ENCODE data around the gene FXYD4.
"Not testable (repeated sequence)": the region's sequence is repeated elsewhere in the genome, so short reads cannot be mapped to it uniquely, and the experiment has no call there.

DNA sequence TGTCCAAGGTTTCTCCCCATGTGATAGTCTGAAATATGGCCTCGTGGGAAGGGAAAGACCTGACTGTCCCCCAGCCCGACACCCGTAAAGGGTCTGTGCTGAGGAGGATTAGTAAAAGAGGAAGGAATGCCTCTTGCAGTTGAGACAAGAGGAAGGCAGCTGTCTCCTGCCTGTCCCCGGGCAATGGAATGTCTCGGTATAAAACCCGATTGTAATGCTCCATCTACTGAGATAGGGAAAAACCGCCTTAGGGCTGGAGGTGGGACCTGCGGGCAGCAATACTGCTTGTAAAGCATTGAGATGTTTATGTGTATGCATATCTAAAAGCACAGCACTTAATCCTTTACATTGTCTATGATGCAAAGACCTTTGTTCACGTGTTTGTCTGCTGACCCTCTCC lies 33.9 kb upstream of the FXYD4 start:
- TF ChIP-seq, protein P1, sequence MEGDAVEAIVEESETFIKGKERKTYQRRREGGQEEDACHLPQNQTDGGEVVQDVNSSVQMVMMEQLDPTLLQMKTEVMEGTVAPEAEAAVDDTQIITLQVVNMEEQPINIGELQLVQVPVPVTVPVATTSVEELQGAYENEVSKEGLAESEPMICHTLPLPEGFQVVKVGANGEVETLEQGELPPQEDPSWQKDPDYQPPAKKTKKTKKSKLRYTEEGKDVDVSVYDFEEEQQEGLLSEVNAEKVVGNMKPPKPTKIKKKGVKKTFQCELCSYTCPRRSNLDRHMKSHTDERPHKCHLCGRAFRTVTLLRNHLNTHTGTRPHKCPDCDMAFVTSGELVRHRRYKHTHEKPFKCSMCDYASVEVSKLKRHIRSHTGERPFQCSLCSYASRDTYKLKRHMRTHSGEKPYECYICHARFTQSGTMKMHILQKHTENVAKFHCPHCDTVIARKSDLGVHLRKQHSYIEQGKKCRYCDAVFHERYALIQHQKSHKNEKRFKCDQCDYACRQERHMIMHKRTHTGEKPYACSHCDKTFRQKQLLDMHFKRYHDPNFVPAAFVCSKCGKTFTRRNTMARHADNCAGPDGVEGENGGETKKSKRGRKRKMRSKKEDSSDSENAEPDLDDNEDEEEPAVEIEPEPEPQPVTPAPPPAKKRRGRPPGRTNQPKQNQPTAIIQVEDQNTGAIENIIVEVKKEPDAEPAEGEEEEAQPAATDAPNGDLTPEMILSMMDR (conservative IDR thresholded peaks at IDR 0.05; ENCODE audit: low read length) = not testable (repeated sequence)
- TF ChIP-seq EZH2phosphoT487 (IDR thresholded peaks at IDR 0.05; ENCODE audit: borderline replicate concordance, low read depth, low read length) = not testable (repeated sequence)

Data from OCI-LY7 (cell line).